ENCODE results near the gene COG2. TPM values are rescaled to one million over a fixed set of nuclear protein-coding genes. Genes with fewer than 3 reads are reported as not detected.

COG2 gene
- total RNA-seq, 4 donors from 2014 or later: 23.5 to 33.6 (median 26.0) TPM

GRCh38 chr1:230700132-230700531 is 57.9 kb downstream of the COG2 start:
- no peak overlapping the region for H3K4me3 ChIP-seq
- H3K9me3 ChIP-seq: no peaks in the 10 kb centered on the region
- no peaks in the 10 kb centered on the region for H3K27me3 ChIP-seq
- H3K27ac ChIP-seq: no peak overlapping the region
- no peak for TF ChIP-seq POLR2AphosphoS5 (IDR thresholded peaks at IDR 0.05)
- TF ChIP-seq POLR2A (IDR thresholded peaks at IDR 0.05): no peak
- TF ChIP-seq EP300 (IDR thresholded peaks at IDR 0.05): no peak
- TF ChIP-seq CTCF (IDR thresholded peaks at IDR 0.05): no peak
- no peak for ATAC-seq
- H3K4me1 ChIP-seq: no peaks in the 10 kb centered on the region
- H3K36me3 ChIP-seq: no peaks in the 10 kb centered on the region
- 73 to 91% methylated on average over 4 of the region's 4 CpGs for WGBS, 2 donors (ENCODE audit: low coverage in 1 of 2)

- Histone ChIP-seq H3K36me3 (no peaks in the 10 kb centered on the region), H3K9me3 (no peaks in the 10 kb centered on the region), H3K27me3 (no peaks in the 10 kb centered on the region), H3K4me3 (no peak overlapping the region), H3K4me1 (no peaks in the 10 kb centered on the region), H3K27ac (no peak overlapping the region)
- TF ChIP-seq POLR2A (IDR thresholded peaks at IDR 0.05) (no peak), EP300 (IDR thresholded peaks at IDR 0.05) (no peak), CTCF (IDR thresholded peaks at IDR 0.05) (no peak), POLR2AphosphoS5 (IDR thresholded peaks at IDR 0.05) (no peak)
- no peak for ATAC-seq
- 81 to 92% methylated on average over 6 to 12 of the region's 17 CpGs for WGBS, 2 donors (ENCODE audit: low coverage in 1 of 2)
Observed at GRCh38 chr1:230701434-230701833, 59.2 kb downstream of the COG2 start.

- WGBS, 2 donors (ENCODE audit: low coverage in 1 of 2): 79 to 81% methylated on average over 7 to 17 of the region's 19 CpGs
- no peak for ATAC-seq
- Histone ChIP-seq H3K4me3 (no peak overlapping the region), H3K27ac (no peak overlapping the region), H3K9me3 (no peaks in the 10 kb centered on the region), H3K36me3 (no peaks in the 10 kb centered on the region), H3K27me3 (no peaks in the 10 kb centered on the region), H3K4me1 (no peaks in the 10 kb centered on the region)
- TF ChIP-seq POLR2AphosphoS5 (IDR thresholded peaks at IDR 0.05) (no peak), CTCF (IDR thresholded peaks at IDR 0.05) (no peak), POLR2A (IDR thresholded peaks at IDR 0.05) (no peak), EP300 (IDR thresholded peaks at IDR 0.05) (no peak)
Observed at GRCh38 chr1:230701895-230702768, 59.9 kb downstream of the COG2 start.

- H3K4me1 ChIP-seq: no peaks in the 10 kb centered on the region
- no peak overlapping the region for H3K4me3 ChIP-seq
- H3K36me3 ChIP-seq: no peaks in the 10 kb centered on the region
- 35 to 92% methylated on average over 2 to 5 of the region's 14 CpGs for WGBS, 2 donors (ENCODE audit: low coverage in 1 of 2)
- no peak for ATAC-seq
- H3K9me3 ChIP-seq: no peaks in the 10 kb centered on the region
- TF ChIP-seq POLR2AphosphoS5 (IDR thresholded peaks at IDR 0.05) (no peak), CTCF (IDR thresholded peaks at IDR 0.05) (no peak), POLR2A (IDR thresholded peaks at IDR 0.05) (no peak), EP300 (IDR thresholded peaks at IDR 0.05) (no peak)
- no peak overlapping the region for H3K27ac ChIP-seq
- no peaks in the 10 kb centered on the region for H3K27me3 ChIP-seq
Observed at GRCh38 chr1:230702934-230703678, 60.8 kb downstream of the COG2 start.
